ENCODE measurements around the gene ACD.

ACD gene

GRCh38 chr16:67647681-67648080, 12.4 kb downstream of the ACD start:
- DNase-seq (ENCODE audit: low read depth, low spot score), result no peak

GRCh38 chr16:67647111-67647651, 12.9 kb downstream of the ACD start:
- DNase-seq (ENCODE audit: low read depth, low spot score), result no peak

GRCh38 chr16:67645397-67646121, 14.5 kb downstream of the ACD start:
- no peak for DNase-seq (ENCODE audit: low read depth, low spot score)

GRCh38 chr16:67644038-67644437, 16.0 kb downstream of the ACD start:
- no peak for DNase-seq (ENCODE audit: low read depth, low spot score)

- no peak for DNase-seq (ENCODE audit: low read depth, low spot score)
Measured at GRCh38 chr16:67641779-67642708, 18.0 kb downstream of the ACD start.

GRCh38 chr16:67637625-67638024, 22.4 kb downstream of the ACD start:
- DNase-seq (ENCODE audit: low read depth, low spot score), result no peak

GRCh38 chr16:67636713-67637112, 23.3 kb downstream of the ACD start:
- no peak for DNase-seq (ENCODE audit: low read depth, low spot score)

GRCh38 chr16:67632415-67633172, 27.5 kb downstream of the ACD start:
- no peak for DNase-seq (ENCODE audit: low read depth, low spot score)

GRCh38 chr16:67628216-67628615, 31.8 kb downstream of the ACD start:
- no peak for DNase-seq (ENCODE audit: low read depth, low spot score)

GRCh38 chr16:67613808-67614207, 46.3 kb downstream of the ACD start:
- DNase-seq (ENCODE audit: low read depth, low spot score), result no peak

GRCh38 chr16:67608364-67608763, 51.7 kb downstream of the ACD start:
- no peak for DNase-seq (ENCODE audit: low read depth, low spot score)
